HG03095 (cell line): Measurements from ENCODE around the gene TMIGD2.
A peak's percentile ranks its signal among the peaks of the same experiment; 100 is the strongest.
"Not testable (repeated sequence)": the region's sequence is repeated elsewhere in the genome, so short reads cannot be mapped to it uniquely, and the experiment has no call there.

Source experiments
- ATAC-seq: cut with Tn5 transposase; IDR thresholded peaks from one replicate; pipeline ENCODE4 v1.9.1; 2021; ENCODE audit warnings: moderate library complexity; ENCODE audit not compliant: unreplicated experiment

Gene TMIGD2

GRCh38 chr19:4267901-4268815, 34.0 kb downstream of the TMIGD2 start:
- ATAC-seq, result no peak

- ATAC-seq, result no peak
These were observed 34.9 kb downstream of the TMIGD2 start for GRCh38 chr19:4267101-4267900.

DNA sequence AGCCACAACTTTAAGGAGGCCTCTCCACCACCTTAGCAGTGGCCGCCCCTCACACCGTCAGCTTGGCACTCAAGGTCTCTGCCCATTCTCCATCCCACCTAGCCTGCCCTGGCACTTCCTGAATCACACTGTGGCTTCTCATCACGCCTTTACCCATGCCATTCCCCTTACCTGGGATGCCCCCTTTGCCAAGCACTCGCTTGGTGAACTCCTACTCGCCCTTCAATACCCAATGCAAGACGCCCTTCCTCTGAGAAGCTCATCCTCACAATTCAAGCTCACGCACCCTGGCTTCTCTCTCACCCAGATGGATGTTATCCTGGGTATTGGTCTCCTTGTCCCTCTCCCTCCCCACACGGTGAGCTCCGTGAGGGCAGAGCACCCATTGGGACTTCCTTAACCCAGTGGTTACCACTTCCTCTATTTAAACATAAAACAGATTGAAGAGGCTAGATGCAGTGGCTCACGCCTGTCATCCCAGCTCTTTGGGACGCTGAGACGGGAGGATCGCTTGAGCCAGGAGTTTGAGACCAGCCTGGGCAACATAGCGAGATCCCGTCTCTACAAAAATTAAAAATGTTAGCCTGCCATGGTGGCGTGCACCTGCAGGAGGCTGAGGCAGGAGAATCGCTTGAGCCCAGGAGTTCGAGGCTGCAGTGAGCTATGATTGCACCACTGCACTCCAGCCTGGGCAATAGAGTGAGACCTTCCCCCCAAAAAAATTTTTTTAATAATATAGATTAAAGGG, 35.8 kb downstream of the TMIGD2 start:
- ATAC-seq, result no peak

DNA sequence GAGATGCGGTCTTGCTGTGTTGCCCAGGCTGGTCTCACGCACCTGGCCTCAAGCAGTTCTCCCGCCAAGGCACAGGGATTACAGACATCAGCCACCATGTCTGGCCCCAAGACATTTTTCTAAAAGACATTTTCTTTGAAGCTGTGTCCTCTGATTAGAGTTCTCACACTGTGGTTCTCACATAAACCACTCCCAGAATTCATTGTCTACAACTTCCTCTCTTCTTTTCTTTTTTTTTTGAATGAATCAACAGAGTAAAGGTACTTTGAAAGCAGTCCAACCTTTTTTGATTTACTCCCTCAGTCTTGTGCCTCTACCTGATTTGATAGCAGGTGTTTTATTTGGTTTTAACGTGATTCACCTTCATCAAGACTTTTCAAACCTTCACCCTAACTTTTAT, 37.4 kb downstream of the TMIGD2 start:
- no peak for ATAC-seq

- no peak for ATAC-seq
These were observed 41.5 kb downstream of the TMIGD2 start for GRCh38 chr19:4260613-4261191.

DNA sequence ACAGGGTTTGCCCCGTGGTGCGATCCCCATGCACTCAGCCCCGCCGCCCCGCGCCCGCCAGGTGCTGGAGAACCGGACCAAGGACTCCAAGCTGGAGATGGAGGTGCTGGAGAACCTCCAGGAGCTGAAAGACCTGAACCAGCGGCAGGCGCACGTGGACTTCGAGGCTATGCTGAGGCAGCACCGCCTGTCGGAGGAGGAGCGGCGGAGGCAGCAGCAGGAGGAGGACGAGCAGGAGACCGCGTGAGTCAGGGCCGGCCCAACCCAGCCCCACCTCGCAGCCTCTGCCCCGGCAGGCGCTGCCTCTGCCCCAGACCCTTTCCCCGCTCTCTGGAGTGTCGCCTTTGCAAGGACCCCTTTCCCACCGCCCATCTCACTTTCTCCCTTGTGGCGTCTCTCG, 44.0 kb downstream of the TMIGD2 start:
- no peak for ATAC-seq

- no peak for ATAC-seq
These were observed 45.2 kb downstream of the TMIGD2 start for GRCh38 chr19:4257025-4257424.

- no peak for ATAC-seq
These were observed 45.6 kb downstream of the TMIGD2 start for GRCh38 chr19:4256563-4256962.

- peak; percentile 72 for ATAC-seq
These were observed 55.2 kb downstream of the TMIGD2 start, which contains the start of gene YJU2 for GRCh38 chr19:4246767-4247593. Gene YJU2 (plus strand): TSS chr19:4247080. CDS start chr19:4247147, 67 bp downstream.

DNA sequence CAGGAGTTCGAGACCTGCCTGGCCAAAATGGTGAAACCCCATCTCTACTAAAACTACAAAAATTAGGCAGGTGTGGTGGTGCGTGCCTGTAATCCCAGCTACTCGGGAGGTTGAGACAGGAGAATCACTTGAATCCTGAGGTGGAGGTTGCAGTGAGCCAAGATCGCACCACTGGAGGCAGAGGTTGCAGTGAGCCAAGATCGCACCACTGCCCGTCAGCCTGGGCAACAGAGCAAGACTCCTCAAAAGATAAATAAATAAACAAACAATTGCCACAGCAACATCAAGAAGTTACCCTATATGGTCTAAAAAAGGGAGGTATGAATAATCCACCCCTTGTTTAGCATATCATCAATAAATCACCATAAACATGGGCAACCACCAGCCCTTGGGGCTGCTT, 56.3 kb downstream of the TMIGD2 start:
- ATAC-seq, result not testable (repeated sequence)
